Trophoblast cell (in vitro differentiated cells and primary cell): ENCODE measurements around the gene CEP164.

Experiments used
- DNase-seq, 2 donors: peaks; one replicate each; pipeline ENCODE4 v3.0.0-alpha.2; 2016
- H2AFZ ChIP-seq: 2 replicates; pipeline ENCODE4 v1.6.1; 2013; ENCODE audit warnings: low read length, moderate library complexity, mild to moderate bottlenecking; ENCODE audit not compliant: insufficient read depth, poor library complexity
- H2AK5ac ChIP-seq: 2 replicates; pipeline ENCODE4 v1.6.1; 2013; ENCODE audit warnings: mild to moderate bottlenecking, low read length
- H2BK120ac ChIP-seq: 2 replicates; pipeline ENCODE4 v1.6.1; 2013; ENCODE audit warnings: low read length, mild to moderate bottlenecking, moderate library complexity; ENCODE audit not compliant: insufficient read depth, poor library complexity
- H2BK12ac ChIP-seq: 2 replicates; pipeline ENCODE4 v1.6.1; 2013; ENCODE audit warnings: mild to moderate bottlenecking, low read length, moderate library complexity
- H2BK5ac ChIP-seq: 2 replicates; pipeline ENCODE4 v1.6.1; 2013; ENCODE audit warnings: low read length, low read depth, moderate library complexity, mild to moderate bottlenecking; ENCODE audit not compliant: poor library complexity
- H3K14ac ChIP-seq: 2 replicates; pipeline ENCODE4 v1.6.1; 2013; ENCODE audit warnings: mild to moderate bottlenecking, low read length
- H3K18ac ChIP-seq: 2 replicates; pipeline ENCODE4 v1.6.1; 2013; ENCODE audit warnings: mild to moderate bottlenecking, low read length
- H3K23ac ChIP-seq: 2 replicates; pipeline ENCODE4 v1.6.1; 2013; ENCODE audit warnings: low read length
- H3K27ac ChIP-seq: 2 replicates; pipeline ENCODE4 v1.5.1; 2013; ENCODE audit warnings: low read depth, mild to moderate bottlenecking, inconsistent platforms, low read length, moderate library complexity
- H3K27me3 ChIP-seq: 2 replicates; pipeline ENCODE4 v1.6.1; 2013; ENCODE audit warnings: inconsistent platforms, mild to moderate bottlenecking, low read length, moderate library complexity; ENCODE audit not compliant: insufficient read depth
- H3K36me3 ChIP-seq, 2 experiments: 1 replicate in 1 of 2; 2 replicates in 1 of 2; pipeline ENCODE4 v1.6.1; 2013; ENCODE audit warnings: low read length in 2 of 2, mild to moderate bottlenecking in 2 of 2, moderate library complexity in 1 of 2; ENCODE audit not compliant: insufficient read depth in 2 of 2, control insufficient read depth in 1 of 2
- H3K4ac ChIP-seq: 2 replicates; pipeline ENCODE4 v1.6.1; 2013; ENCODE audit warnings: low read depth, mild to moderate bottlenecking, low read length, moderate library complexity
- H3K4me1 ChIP-seq, 2 experiments: 1 replicate in 1 of 2; 2 replicates in 1 of 2; pipeline ENCODE4 v1.6.1; 2013; ENCODE audit warnings: low read length in 2 of 2, mild to moderate bottlenecking in 2 of 2, moderate library complexity in 1 of 2; ENCODE audit not compliant: insufficient read depth in 2 of 2, control insufficient read depth in 1 of 2
- H3K4me2 ChIP-seq: 2 replicates; pipeline ENCODE4 v1.6.1; 2013; ENCODE audit warnings: inconsistent platforms, mild to moderate bottlenecking, low read length, moderate library complexity
- H3K4me3 ChIP-seq: 2 replicates; pipeline ENCODE4 v1.5.1; 2013; ENCODE audit warnings: mild to moderate bottlenecking, low read depth, low read length, inconsistent platforms
- H3K79me1 ChIP-seq: one replicate; pipeline ENCODE4 v1.6.1; 2013; ENCODE audit warnings: low read length
- H3K79me2 ChIP-seq: 2 replicates; pipeline ENCODE4 v1.6.1; 2013; ENCODE audit warnings: low read length, mild to moderate bottlenecking; ENCODE audit not compliant: control insufficient read depth, insufficient read depth, poor library complexity
- H3K9ac ChIP-seq: 2 replicates; pipeline ENCODE4 v1.6.1; 2013; ENCODE audit warnings: mild to moderate bottlenecking, low read length
- H3K9me3 ChIP-seq: 2 replicates; pipeline ENCODE4 v1.6.1; 2013; ENCODE audit warnings: low read depth, mild to moderate bottlenecking, control low read depth, inconsistent platforms, low read length; ENCODE audit not compliant: insufficient read depth
- H4K12ac ChIP-seq: 2 replicates; pipeline ENCODE4 v1.6.1; 2013; ENCODE audit warnings: low read depth, mild to moderate bottlenecking, low read length, moderate library complexity
- H4K8ac ChIP-seq: 2 replicates; pipeline ENCODE4 v1.6.1; 2013; ENCODE audit warnings: low read depth, mild to moderate bottlenecking, low read length, moderate library complexity
- H4K91ac ChIP-seq: one replicate; pipeline ENCODE4 v1.6.1; 2013; ENCODE audit warnings: low read depth, mild to moderate bottlenecking, low read length, moderate library complexity
- WGBS: extraction: QIAGEN DNeasy Blood & Tissue Kit; methylation state at CpG from one replicate; pipeline ENCODE4 v1.1.7; 2013; ENCODE audit warnings: missing lambda C conversion rate; ENCODE audit not compliant: insufficient read length, insufficient coverage; ENCODE audit errors: extremely low coverage; 5-methylcytosine and 5-hydroxymethylcytosine counted together

Gene CEP164

GRCh38 chr11:117415358-117415896, 87.8 kb downstream of the CEP164 start:
- no peak overlapping the region for H3K23ac ChIP-seq
- H3K9me3 ChIP-seq = no peaks in the 10 kb centered on the region
- H3K27ac ChIP-seq = no peak overlapping the region
- H2BK5ac ChIP-seq = no peak overlapping the region
- no peak overlapping the region for H2BK120ac ChIP-seq
- H3K4me2 ChIP-seq = no peak overlapping the region
- H3K79me2 ChIP-seq = no peaks in the 10 kb centered on the region
- no peaks in the 10 kb centered on the region for H3K36me3 ChIP-seq
- DNase-seq = no peak
- H2AK5ac ChIP-seq = no peak overlapping the region
- WGBS = no CpG with 5 or more reads among the region's 8 CpGs
- H2AFZ ChIP-seq = no peak overlapping the region
- H3K27me3 ChIP-seq = no peaks in the 10 kb centered on the region
- peaks cover 4 to 11% of the 10 kb centered on the region in 2 experiments for H3K4me1 ChIP-seq
- H2BK12ac ChIP-seq = no peak overlapping the region
- H3K79me1 ChIP-seq = no peaks in the 10 kb centered on the region
- no peak overlapping the region for H4K8ac ChIP-seq
- no peak overlapping the region for H3K4ac ChIP-seq
- H3K14ac ChIP-seq = no peak overlapping the region
- H4K12ac ChIP-seq = no peak overlapping the region
- H3K18ac ChIP-seq = no peak overlapping the region
- H4K91ac ChIP-seq = no peak overlapping the region
- no peak overlapping the region for H3K4me3 ChIP-seq
- H3K9ac ChIP-seq = no peak overlapping the region

- no CpG with 5 or more reads among the region's 6 CpGs for WGBS
- no peak overlapping the region for H2BK12ac ChIP-seq
- H4K8ac ChIP-seq = no peak overlapping the region
- no peak overlapping the region for H2BK5ac ChIP-seq
- no peak overlapping the region for H4K91ac ChIP-seq
- no peak overlapping the region for H4K12ac ChIP-seq
- H3K79me1 ChIP-seq = no peaks in the 10 kb centered on the region
- no peaks in the 10 kb centered on the region for H3K27me3 ChIP-seq
- H3K14ac ChIP-seq = no peak overlapping the region
- no peak for DNase-seq
- no peak overlapping the region for H3K18ac ChIP-seq
- no peak overlapping the region for H3K23ac ChIP-seq
- no peak overlapping the region for H2BK120ac ChIP-seq
- H3K4ac ChIP-seq = no peak overlapping the region
- no peak overlapping the region for H3K27ac ChIP-seq
- H3K79me2 ChIP-seq = no peaks in the 10 kb centered on the region
- H3K4me1 ChIP-seq = no peaks in the 10 kb centered on the region
- H3K36me3 ChIP-seq = no peaks in the 10 kb centered on the region
- no peak overlapping the region for H2AFZ ChIP-seq
- no peak overlapping the region for H3K4me3 ChIP-seq
- H3K4me2 ChIP-seq = no peak overlapping the region
- H3K9ac ChIP-seq = no peak overlapping the region
- no peaks in the 10 kb centered on the region for H3K9me3 ChIP-seq
- H2AK5ac ChIP-seq = no peak overlapping the region
Observed at GRCh38 chr11:117417342-117417741, 89.7 kb downstream of the CEP164 start.

- Histone ChIP-seq H4K12ac (no peak overlapping the region), H4K8ac (no peak overlapping the region)
Observed at GRCh38 chr11:117417856-117418255, 90.2 kb downstream of the CEP164 start.

GRCh38 chr11:117418737-117419481, 91.3 kb downstream of the CEP164 start:
- Histone ChIP-seq H2BK12ac (no peak overlapping the region), H2BK5ac (no peak overlapping the region), H3K27ac (no peak overlapping the region), H3K4ac (no peak overlapping the region), H2BK120ac (no peak overlapping the region), H4K12ac (no peak overlapping the region), H3K27me3 (no peaks in the 10 kb centered on the region), H3K79me2 (no peaks in the 10 kb centered on the region), H4K91ac (no peak overlapping the region), H3K4me2 (no peak overlapping the region), H3K4me1 (no peaks in the 10 kb centered on the region), H3K9ac (no peak overlapping the region), H3K4me3 (no peak overlapping the region), H2AFZ (no peak overlapping the region), H3K9me3 (no peaks in the 10 kb centered on the region), H4K8ac (no peak overlapping the region), H3K36me3 (no peaks in the 10 kb centered on the region), H3K23ac (no peak overlapping the region), H3K18ac (no peak overlapping the region), H3K79me1 (no peaks in the 10 kb centered on the region), H2AK5ac (no peak overlapping the region), H3K14ac (no peak overlapping the region)
- DNase-seq = no peak
- WGBS = no CpG with 5 or more reads among the region's 12 CpGs

More at GRCh38 chr11:117417856-117418255, 90.2 kb downstream of the CEP164 start:
- Histone ChIP-seq H2AFZ (no peak overlapping the region), H3K27me3 (no peaks in the 10 kb centered on the region), H3K4me1 (no peaks in the 10 kb centered on the region), H3K9ac (no peak overlapping the region), H3K79me2 (no peaks in the 10 kb centered on the region), H3K4me2 (no peak overlapping the region), H3K9me3 (no peaks in the 10 kb centered on the region), H2AK5ac (no peak overlapping the region), H3K14ac (no peak overlapping the region), H4K91ac (no peak overlapping the region), H2BK5ac (no peak overlapping the region), H3K79me1 (no peaks in the 10 kb centered on the region), H2BK12ac (no peak overlapping the region), H3K18ac (no peak overlapping the region), H3K36me3 (no peaks in the 10 kb centered on the region), H3K4ac (no peak overlapping the region), H3K27ac (no peak overlapping the region), H2BK120ac (no peak overlapping the region), H3K4me3 (no peak overlapping the region), H3K23ac (no peak overlapping the region)
- no CpG with 5 or more reads among the region's 12 CpGs for WGBS
- no peak for DNase-seq
